NCI-H510A treated with DMSO at 0.1 percent for 48 hours (cell line): ENCODE results near the gene REEP3.
"Not testable (repeated sequence)": the region's sequence is repeated elsewhere in the genome, so short reads cannot be mapped to it uniquely, and the experiment has no call there.

Experiments
- DNase-seq: peaks from one replicate; lab custom pipeline; 2025; lab: John Stamatoyannopoulos, UW

REEP3 gene

DNA sequence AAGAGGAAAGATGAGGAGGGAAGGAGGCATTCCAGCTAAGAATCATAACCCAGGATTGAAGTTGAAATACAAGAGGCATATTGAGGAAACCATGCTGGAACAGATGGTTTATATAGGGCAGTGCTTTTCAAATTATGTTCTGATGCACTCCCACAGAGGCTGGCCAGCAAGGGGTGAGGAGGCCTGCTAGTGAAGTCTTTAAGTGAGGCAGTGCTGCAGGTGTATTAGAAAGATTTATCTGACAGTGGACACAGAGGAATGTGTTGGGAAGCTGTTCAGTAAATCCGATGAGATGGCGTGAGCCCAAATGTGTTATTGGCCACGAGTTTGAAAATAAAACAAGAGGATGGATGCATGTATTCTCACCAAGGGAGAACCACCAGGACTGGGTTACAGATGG lies 28.6 kb downstream of the REEP3 start:
- no peak for DNase-seq

- DNase-seq = no peak
These were observed 31.8 kb downstream of the REEP3 start for GRCh38 chr10:63553031-63553430.

GRCh38 chr10:63553473-63553872 lies 32.3 kb downstream of the REEP3 start:
- no peak for DNase-seq

DNA sequence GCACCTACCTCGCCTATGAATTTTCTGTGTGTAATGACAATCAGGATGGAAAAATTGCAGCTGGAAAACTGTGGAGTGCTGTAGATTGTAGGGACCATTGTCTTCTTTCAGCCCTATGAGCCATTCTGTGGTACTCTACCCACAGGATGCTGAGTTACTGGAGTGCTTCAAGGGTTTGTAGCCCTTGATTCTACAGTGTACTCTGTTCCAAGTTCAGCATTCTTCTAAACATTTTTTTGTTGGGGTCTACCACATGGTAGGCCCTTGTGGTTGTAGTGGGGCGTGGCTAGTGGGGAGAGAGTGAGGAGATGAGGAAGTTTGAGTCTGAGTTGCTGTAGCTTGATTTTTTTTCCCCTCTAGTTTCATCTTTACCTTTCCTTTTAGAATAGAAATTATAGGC lies 33.5 kb downstream of the REEP3 start:
- DNase-seq = no peak

GRCh38 chr10:63555330-63555729 lies 34.1 kb downstream of the REEP3 start:
- DNase-seq = no peak

DNA sequence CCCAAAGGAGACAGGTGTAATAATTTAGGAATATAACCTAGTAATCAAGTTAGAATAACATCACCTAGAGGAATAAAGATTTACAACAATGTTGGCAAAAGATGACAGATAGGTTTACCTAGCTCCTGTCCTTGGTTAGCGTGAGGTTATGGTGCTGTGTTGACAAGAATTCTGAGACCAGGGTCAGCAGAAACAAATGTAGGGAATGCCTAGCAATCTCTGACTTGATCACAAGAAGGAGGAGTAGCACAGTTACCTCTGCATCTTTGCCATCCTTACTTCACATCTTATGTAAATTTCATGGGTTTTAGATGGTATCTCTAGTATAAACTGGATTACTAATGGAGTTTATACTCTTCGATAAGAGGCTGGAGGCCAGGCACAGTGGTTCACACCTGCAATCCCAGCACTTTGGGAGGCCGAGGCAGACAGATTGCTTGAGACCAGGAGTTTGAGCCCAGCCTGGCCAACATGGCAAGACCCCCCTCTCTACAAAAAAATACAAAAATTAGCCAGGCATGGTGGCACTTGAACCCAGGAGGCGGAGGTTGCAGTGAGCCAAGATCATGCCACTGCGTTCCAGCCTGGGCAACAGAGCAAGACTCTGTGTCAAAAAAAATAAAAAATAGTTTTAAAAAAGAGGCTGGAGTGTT lies 37.1 kb downstream of the REEP3 start:
- no peak for DNase-seq

GRCh38 chr10:63561341-63561740 lies 40.1 kb downstream of the REEP3 start:
- no peak for DNase-seq

DNA sequence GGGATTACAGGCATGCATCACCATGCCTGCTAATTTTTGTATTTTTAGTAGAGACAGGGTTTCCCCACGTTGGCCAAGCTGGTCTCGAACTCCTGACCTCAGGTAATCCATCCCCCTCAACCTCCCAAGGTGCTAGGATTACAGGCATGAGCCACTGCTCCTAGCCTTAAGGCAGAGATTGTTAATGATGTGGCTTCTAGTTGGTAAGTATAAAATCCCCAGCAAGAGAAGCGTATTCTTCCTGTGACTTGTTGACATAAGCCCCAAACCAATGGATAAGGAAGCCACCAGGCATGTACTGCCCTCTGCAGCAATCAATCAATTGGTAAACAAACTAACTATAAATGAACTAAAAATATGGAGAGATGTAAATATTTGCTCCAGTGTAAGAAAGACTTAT lies 41.2 kb downstream of the REEP3 start:
- DNase-seq = no peak

GRCh38 chr10:63562857-63563256 lies 41.7 kb downstream of the REEP3 start:
- DNase-seq = no peak

- DNase-seq = no peak
These were observed 42.4 kb downstream of the REEP3 start for GRCh38 chr10:63563623-63564022.

DNA sequence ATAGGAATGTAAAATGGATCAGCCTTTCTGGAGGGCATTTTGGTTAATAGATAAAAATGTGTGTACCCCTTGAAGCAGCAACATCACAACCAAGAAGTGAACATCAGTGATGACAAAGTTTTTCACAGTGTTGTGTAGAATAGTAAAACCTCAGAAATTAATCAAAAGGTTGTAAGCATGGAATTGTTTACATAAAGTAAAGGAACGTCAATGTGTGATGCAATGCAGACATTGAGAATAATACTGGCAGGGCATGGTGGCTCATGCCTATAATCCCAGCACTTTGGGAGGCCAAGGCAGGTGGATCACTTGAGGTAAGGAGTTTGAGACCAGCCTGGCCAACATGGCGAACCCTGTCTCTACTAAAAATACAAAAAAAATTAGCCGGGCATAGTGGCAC lies 43.5 kb downstream of the REEP3 start:
- not testable (repeated sequence) for DNase-seq

GRCh38 chr10:63573068-63573697 lies 52.0 kb downstream of the REEP3 start:
- no peak for DNase-seq

- no peak for DNase-seq
These were observed 52.8 kb downstream of the REEP3 start for GRCh38 chr10:63574011-63574410.

DNA sequence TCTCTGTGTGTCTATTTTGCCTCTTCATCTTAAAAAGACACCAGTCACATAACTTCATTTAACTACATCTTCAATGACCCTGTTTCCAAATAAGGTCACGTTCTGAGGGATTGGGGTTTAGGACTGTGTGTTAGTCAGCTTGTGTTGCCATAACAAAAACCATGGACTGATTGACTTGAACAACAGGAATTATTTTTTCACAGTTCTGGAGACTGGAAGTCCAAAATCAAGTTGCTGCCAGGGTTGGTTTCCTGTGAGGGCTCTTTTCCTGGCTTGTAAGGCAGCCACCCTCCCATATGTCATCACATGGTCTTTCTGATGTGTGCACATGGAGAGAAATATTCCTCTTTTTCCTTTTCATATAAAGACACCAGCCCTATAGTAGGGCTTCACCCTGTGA lies 55.3 kb downstream of the REEP3 start:
- no peak for DNase-seq

- no peak for DNase-seq
These were observed 57.3 kb downstream of the REEP3 start for GRCh38 chr10:63578501-63578900.

DNA sequence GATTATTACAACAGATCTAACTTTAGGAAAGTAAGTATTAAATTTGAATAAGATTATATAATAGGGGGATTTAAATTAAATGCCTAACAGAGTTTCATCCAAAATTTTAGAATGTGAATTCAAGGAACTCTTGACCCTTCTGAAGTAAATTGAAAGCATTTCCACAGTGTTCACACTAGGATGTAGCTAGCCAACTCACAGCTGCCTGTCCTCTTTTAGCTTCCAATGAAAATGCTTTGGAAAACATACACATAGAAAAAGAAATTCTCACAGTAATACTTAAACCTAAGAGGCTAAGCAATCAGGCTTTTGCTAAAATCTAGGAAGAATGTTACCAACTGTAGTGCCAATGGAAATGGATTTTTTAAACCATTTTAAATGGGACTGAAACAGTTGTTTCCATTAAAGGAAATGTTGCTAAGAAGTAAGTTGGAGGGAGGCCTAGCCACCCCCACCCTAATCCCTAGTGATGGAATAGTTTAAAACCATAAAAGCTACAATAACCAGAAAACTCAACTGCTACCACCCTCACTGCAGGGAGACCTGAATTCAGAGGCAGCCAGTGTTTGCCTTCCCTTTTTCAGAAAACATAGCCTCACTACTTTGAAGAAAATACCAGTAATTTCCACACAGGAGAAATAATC lies 58.3 kb downstream of the REEP3 start:
- DNase-seq = no peak

- DNase-seq = no peak
These were observed 61.5 kb downstream of the REEP3 start for GRCh38 chr10:63582690-63583089.

- no peak for DNase-seq
These were observed 62.2 kb downstream of the REEP3 start for GRCh38 chr10:63583397-63583796.

DNA sequence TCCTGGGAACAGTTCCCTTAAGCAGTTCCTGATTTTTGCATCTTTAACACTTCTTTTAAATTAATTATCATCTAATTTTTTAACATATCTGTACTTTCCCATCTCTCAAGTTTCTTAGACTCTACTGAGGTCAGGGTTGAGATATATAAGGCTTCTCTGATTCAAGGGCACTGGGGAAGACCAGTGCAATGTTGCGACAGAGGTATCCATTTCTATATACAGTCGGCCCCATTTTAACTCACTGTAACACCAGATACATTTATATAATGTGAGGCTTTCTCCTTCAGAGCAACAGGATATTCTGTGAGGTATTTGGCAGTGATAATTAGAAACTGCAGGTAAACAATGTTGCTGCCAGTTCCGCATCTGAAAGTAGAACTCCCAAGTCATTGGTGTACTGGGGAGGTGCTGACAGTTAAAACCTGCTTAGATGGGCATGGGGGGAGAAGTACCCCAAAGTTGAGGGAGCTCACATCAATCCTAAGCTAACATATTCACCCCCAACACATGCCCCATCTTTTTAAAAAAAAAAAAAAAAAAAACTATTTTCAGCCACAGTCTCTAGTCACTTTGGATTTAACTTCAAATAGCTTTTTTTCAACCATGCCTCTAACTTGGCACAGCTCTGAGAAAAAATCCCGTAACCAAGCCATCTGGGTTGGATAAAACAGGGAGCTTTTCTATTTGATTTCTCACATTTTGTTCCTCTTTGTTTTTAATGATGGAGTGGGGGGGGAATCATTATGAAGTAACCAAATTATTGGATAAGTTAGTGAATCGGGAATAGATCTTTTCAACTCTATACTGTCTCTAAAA lies 62.9 kb downstream of the REEP3 start:
- DNase-seq = no peak

- no peak for DNase-seq
These were observed 63.5 kb downstream of the REEP3 start for GRCh38 chr10:63584725-63585035.

GRCh38 chr10:63585041-63585440 lies 63.8 kb downstream of the REEP3 start:
- no peak for DNase-seq

GRCh38 chr10:63586043-63586442 lies 64.8 kb downstream of the REEP3 start:
- no peak for DNase-seq

DNA sequence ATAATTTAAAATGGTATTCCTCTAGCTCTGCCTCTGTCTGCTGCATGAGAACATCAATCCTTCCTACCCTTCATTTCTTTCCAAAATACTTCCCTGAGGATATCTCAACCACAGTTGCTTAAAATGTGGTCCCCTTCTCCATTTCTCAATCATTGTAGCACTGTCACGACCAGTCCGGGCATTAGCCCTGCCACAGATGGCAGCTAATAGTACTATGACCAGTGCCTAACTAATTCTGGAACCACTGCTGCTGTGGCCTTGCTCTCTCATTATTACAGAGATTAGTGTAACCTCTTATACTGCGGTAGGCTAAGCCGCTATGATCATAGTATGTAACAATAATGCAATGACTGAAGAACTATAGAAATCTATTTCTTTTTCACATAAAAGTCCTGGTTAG lies 66.0 kb downstream of the REEP3 start:
- no peak for DNase-seq
